RWPE1 (cell line): ENCODE measurements around the gene HBM.
"Not testable (repeated sequence)": the region's sequence is repeated elsewhere in the genome, so short reads cannot be mapped to it uniquely, and the experiment has no call there.

Experiments
- CTCF ChIA-PET: fragments of 350-600 bp; sonication (Branson Sonifier 250); formaldehyde crosslinking; extraction: SDS; loops from one replicate; lab custom pipeline; 2021; lab: Yijun Ruan, JAX
- POLR2A ChIA-PET: fragments of 400-600 bp; formaldehyde crosslinking; extraction: SDS; loops from one replicate; lab custom pipeline; 2020; ENCODE audit warnings: antibody characterized with exemption; ENCODE audit not compliant: low non-redundant PET; lab: Yijun Ruan, JAX
- DNase-seq: peaks from one replicate; pipeline ENCODE4 v3.0.0; 2012; ENCODE audit warnings: low spot score
- H3K27ac ChIP-seq: fragments of 450-650 bp; 2 replicates; pipeline ENCODE4 v1.5.1; 2017
- CTCF ChIP-seq: fragments of 450-650 bp; conservative IDR thresholded peaks from 2 replicates; pipeline ENCODE4 v1.5.1; 2017; ENCODE audit warnings: low read depth, mild to moderate bottlenecking

HBM gene

GRCh38 chr16:160691-161190 lies 5.0 kb upstream of the HBM start:
- ChIA-PET CTCF (interaction anchor here (0.6 to 0.7 kb wide), 3 partner anchors 49 to 218 kb away, joined by 3 to 7 read pairs (median 5); no protein-coding TSS in a partner anchor), POLR2A (no interaction called here)
- no peak for TF ChIP-seq CTCF
- no peak overlapping the region for H3K27ac ChIP-seq
- no peak for DNase-seq

- ChIA-PET CTCF (interaction anchor here (0.9 kb wide), 1 partner anchor 65 kb away, joined by 4 read pairs; no protein-coding TSS in a partner anchor), POLR2A (no interaction called here)
- DNase-seq: no peak
- no peak overlapping the region for H3K27ac ChIP-seq
- TF ChIP-seq CTCF: no peak
Observed at GRCh38 chr16:162271-162991, 3.3 kb upstream of the HBM start.

GRCh38 chr16:163139-163538 lies 2.6 kb upstream of the HBM start:
- CTCF ChIA-PET, POLR2A ChIA-PET, DNase-seq, H3K27ac ChIP-seq: not testable (repeated sequence)

GRCh38 chr16:163696-164095 lies 2.1 kb upstream of the HBM start:
- DNase-seq, CTCF ChIA-PET, POLR2A ChIA-PET, H3K27ac ChIP-seq: not testable (repeated sequence)

- POLR2A ChIA-PET, H3K27ac ChIP-seq, DNase-seq, CTCF ChIA-PET: not testable (repeated sequence)
Observed at GRCh38 chr16:164134-164823, 1.5 kb upstream of the HBM start.

- ChIA-PET POLR2A (no interaction called here), CTCF (interaction anchor here (0.6 kb wide), 1 partner anchor 17 kb away, joined by 3 read pairs; no protein-coding TSS in a partner anchor)
- no peak for DNase-seq
- no peak for TF ChIP-seq CTCF
- H3K27ac ChIP-seq: no peak overlapping the region
Observed at GRCh38 chr16:164827-165538, 795 bp upstream of the HBM start.

GRCh38 chr16:166375-167121 lies 770 bp downstream of the HBM start:
- POLR2A ChIA-PET: no interaction called here
- H3K27ac ChIP-seq: no peak overlapping the region
- no peak for TF ChIP-seq CTCF
- CTCF ChIA-PET: no interaction called here
- DNase-seq: no peak
